Panc1 (cell line): Measurements from ENCODE around the gene KNCN. TPM values are rescaled to one million over a fixed set of nuclear protein-coding genes. Genes with fewer than 3 reads are reported as not detected.

ENCODE experiments used
- ATAC-seq: fragments of 200-7000 bp; cut with Tn5 transposase; 2 replicates; pipeline ENCODE4 v1.9.1; 2020; ENCODE audit warnings: mild to moderate bottlenecking, moderate library complexity
- BruUV-seq: library from RNA; stranded (reverse); fragments of 400-500 nt; replicated peaks from 2 replicates; lab custom pipeline; 2021; lab: Mats Ljungman, UMichigan
- CTCF ChIA-PET: fragments of 300-600 bp; sonication (Branson Sonifier 250); formaldehyde crosslinking; loops from one replicate; lab custom pipeline; 2022; ENCODE audit warnings: antibody characterized with exemption; lab: Charles Lee
- POLR2A ChIA-PET: fragments of 300-600 bp; sonication (Branson Sonifier 250); formaldehyde crosslinking; loops from one replicate; lab custom pipeline; 2022; ENCODE audit warnings: antibody characterized with exemption; lab: Charles Lee
- DNase-seq: peaks from one replicate; pipeline ENCODE4 v3.0.0-alpha.2; 2010; ENCODE audit warnings: low read depth, low spot score
- H3K27ac ChIP-seq: 2 replicates; pipeline ENCODE4 v1.5.1; 2011; ENCODE audit warnings: mild to moderate bottlenecking, low read length, inconsistent platforms
- H3K27me3 ChIP-seq: fragments of 200-500 bp; sonication (Bioruptor generic); 2 replicates; pipeline ENCODE4 v1.6.0; 2014; ENCODE audit warnings: low read length, inconsistent platforms; ENCODE audit not compliant: control insufficient read depth, insufficient read depth
- H3K36me3 ChIP-seq: fragments of 200-500 bp; sonication (Bioruptor generic); 2 replicates; pipeline ENCODE4 v1.5.1; 2014; ENCODE audit warnings: inconsistent platforms, mild to moderate bottlenecking, low read length, moderate library complexity; ENCODE audit not compliant: control insufficient read depth, insufficient read depth
- H3K4me1 ChIP-seq: 2 replicates; pipeline ENCODE4 v1.5.1; 2011; ENCODE audit warnings: inconsistent platforms, mild to moderate bottlenecking, low read length, moderate library complexity; ENCODE audit not compliant: control insufficient read depth, insufficient read depth
- H3K4me3 ChIP-seq, 2 experiments: 2 replicates each; pipeline ENCODE4 v1.5.1; 2011 to 2012; ENCODE audit warnings: low read depth in 2 of 2, low read length in 2 of 2, mild to moderate bottlenecking in 2 of 2, inconsistent platforms in 1 of 2, moderate library complexity in 1 of 2
- H3K9me3 ChIP-seq: fragments of 200-500 bp; sonication (Bioruptor generic); 2 replicates; pipeline ENCODE4 v1.5.1; 2014; ENCODE audit warnings: low read depth, mild to moderate bottlenecking, inconsistent platforms, low read length, moderate library complexity; ENCODE audit not compliant: control insufficient read depth, insufficient read depth
- CTCF ChIP-seq: fragments of 450-650 bp; IDR thresholded peaks from 2 replicates; pipeline ENCODE4 v1.5.1; 2017; ENCODE audit warnings: mild to moderate bottlenecking
- POLR2AphosphoS5 ChIP-seq: IDR thresholded peaks from 2 replicates; pipeline ENCODE4 v1.6.1; 2012; ENCODE audit warnings: mild to moderate bottlenecking, low read depth, low read length, moderate library complexity
- REST ChIP-seq, 2 experiments: IDR thresholded peaks; 2 replicates each; pipeline ENCODE4 v1.6.1; 2011 to 2012; ENCODE audit warnings: low read depth in 2 of 2, control low read depth in 1 of 2, low read length in 1 of 2, mild to moderate bottlenecking in 1 of 2, moderate library complexity in 1 of 2; ENCODE audit not compliant: insufficient read depth in 1 of 2
- SIN3A ChIP-seq: IDR thresholded peaks from 2 replicates; pipeline ENCODE4 v1.6.1; 2012; ENCODE audit warnings: low read depth, mild to moderate bottlenecking, low read length, moderate library complexity, borderline replicate concordance; ENCODE audit not compliant: insufficient read depth
- TCF7L2 ChIP-seq: IDR thresholded peaks from 2 replicates; pipeline ENCODE4 v1.6.1; 2011; ENCODE audit warnings: mild to moderate bottlenecking, low read depth, low read length, inconsistent platforms
- in situ Hi-C: cut with HindIII; loops from 2 replicates; pipeline ENCODE4 v1.10.0; 2016; ENCODE audit warnings: low sequenced_read_pairs, low pct_unique_long_range_greater_than_20kb
- intact Hi-C: fragments of 100-400 bp; cut with micrococcal nuclease; formaldehyde crosslinking; loops from one replicate; pipeline ENCODE4 v1.10.0; 2022; ENCODE audit not compliant: unreplicated experiment
- total RNA-seq: library from RNA; stranded (reverse); gene quantifications from one replicate; pipeline ENCODE4 v1.2.1, GENCODE V29; 2021; ENCODE audit not compliant: unreplicated experiment

Gene KNCN
- total RNA-seq, 1 experiment from 2014 or later: not detected

GRCh38 chr1:46595127-46595526, 43.7 kb upstream of the KNCN start:
- intact Hi-C loops (no loop called here), in situ Hi-C loops (no loop called here)
- ChIA-PET POLR2A (no interaction called here), CTCF (no interaction called here)
- Histone ChIP-seq H3K27me3 (no peaks in the 10 kb centered on the region), H3K36me3 (no peaks in the 10 kb centered on the region), H3K4me3 (no peak overlapping the region), H3K9me3 (no peaks in the 10 kb centered on the region), H3K27ac (no peak overlapping the region), H3K4me1 (no peaks in the 10 kb centered on the region)
- ATAC-seq (no peak), DNase-seq (no peak)
- TF ChIP-seq TCF7L2 (no peak), POLR2AphosphoS5 (no peak), SIN3A (no peak), REST (IDR thresholded peaks at IDR 0.05; ENCODE audit: insufficient read depth in 1 of 2, low read depth in 2 of 2, low read length in 1 of 2) (no peak), CTCF (no peak)
- BruUV-seq: no TSS peak

GRCh38 chr1:46594063-46594462, 42.6 kb upstream of the KNCN start:
- no peaks in the 10 kb centered on the region for H3K36me3 ChIP-seq

More at GRCh38 chr1:46594063-46594462, 42.6 kb upstream of the KNCN start:
- TF ChIP-seq CTCF: no peak
- TF ChIP-seq REST (IDR thresholded peaks at IDR 0.05; ENCODE audit: insufficient read depth in 1 of 2, low read depth in 2 of 2, low read length in 1 of 2): no peak
- TF ChIP-seq POLR2AphosphoS5: no peak
- TF ChIP-seq TCF7L2: no peak
- Histone ChIP-seq H3K27ac (no peak overlapping the region), H3K27me3 (no peaks in the 10 kb centered on the region), H3K4me3 (no peak overlapping the region), H3K9me3 (no peaks in the 10 kb centered on the region), H3K4me1 (no peaks in the 10 kb centered on the region)
- intact Hi-C loops (no loop called here), in situ Hi-C loops (no loop called here)
- ChIA-PET POLR2A (interaction anchor here (0.6 kb wide), 1 partner anchor 85 kb away, joined by 6 read pairs; no protein-coding TSS in a partner anchor), CTCF (no interaction called here)
- ATAC-seq (no peak), DNase-seq (no peak)
- BruUV-seq: no TSS peak
